ENCODE results near the gene CLIC5. TPM values are rescaled to one million over a fixed set of nuclear protein-coding genes. Genes with fewer than 3 reads are reported as not detected.

Gene CLIC5
- total RNA-seq, 4 donors from 2014 or later, result 2.8 to 6.9 (median 5.0) TPM

DNA sequence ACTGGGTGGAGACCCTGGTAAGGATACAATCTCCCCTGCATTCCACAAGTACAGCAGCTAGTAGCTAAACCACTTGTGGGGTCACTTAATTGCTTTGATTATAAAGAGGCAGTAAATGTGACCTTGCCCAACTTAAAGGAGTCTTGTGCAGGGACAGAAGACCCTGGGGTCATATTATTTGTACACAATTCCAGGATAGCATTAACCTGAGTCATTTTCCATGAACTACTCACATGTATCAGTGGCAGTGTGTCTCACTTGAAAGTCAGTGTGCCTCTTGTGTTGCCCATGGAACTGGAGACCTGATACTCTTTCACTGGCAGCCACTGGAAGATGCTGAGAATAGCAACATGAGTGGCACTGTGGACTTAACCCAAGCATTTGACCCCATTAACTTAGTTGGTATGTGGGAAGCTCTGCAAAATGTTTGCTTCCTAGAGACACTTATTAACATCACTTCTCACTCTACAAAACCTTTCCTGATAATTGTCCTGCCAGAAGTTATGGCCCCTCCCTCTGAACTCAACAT, 28.9 kb downstream of the CLIC5 start:
- no peak for ATAC-seq
- H3K27me3 ChIP-seq, result no peaks in the 10 kb centered on the region
- no peaks in the 10 kb centered on the region for H3K36me3 ChIP-seq
- H3K27ac ChIP-seq, result no peak overlapping the region
- H3K9me3 ChIP-seq, result no peaks in the 10 kb centered on the region
- no peaks in the 10 kb centered on the region for H3K4me1 ChIP-seq
- TF ChIP-seq EP300 (IDR thresholded peaks at IDR 0.05) (no peak), POLR2A (IDR thresholded peaks at IDR 0.05) (no peak), POLR2AphosphoS5 (IDR thresholded peaks at IDR 0.05) (no peak)
- TF ChIP-seq, protein P1, sequence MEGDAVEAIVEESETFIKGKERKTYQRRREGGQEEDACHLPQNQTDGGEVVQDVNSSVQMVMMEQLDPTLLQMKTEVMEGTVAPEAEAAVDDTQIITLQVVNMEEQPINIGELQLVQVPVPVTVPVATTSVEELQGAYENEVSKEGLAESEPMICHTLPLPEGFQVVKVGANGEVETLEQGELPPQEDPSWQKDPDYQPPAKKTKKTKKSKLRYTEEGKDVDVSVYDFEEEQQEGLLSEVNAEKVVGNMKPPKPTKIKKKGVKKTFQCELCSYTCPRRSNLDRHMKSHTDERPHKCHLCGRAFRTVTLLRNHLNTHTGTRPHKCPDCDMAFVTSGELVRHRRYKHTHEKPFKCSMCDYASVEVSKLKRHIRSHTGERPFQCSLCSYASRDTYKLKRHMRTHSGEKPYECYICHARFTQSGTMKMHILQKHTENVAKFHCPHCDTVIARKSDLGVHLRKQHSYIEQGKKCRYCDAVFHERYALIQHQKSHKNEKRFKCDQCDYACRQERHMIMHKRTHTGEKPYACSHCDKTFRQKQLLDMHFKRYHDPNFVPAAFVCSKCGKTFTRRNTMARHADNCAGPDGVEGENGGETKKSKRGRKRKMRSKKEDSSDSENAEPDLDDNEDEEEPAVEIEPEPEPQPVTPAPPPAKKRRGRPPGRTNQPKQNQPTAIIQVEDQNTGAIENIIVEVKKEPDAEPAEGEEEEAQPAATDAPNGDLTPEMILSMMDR (IDR thresholded peaks at IDR 0.05), result no peak
- H3K4me3 ChIP-seq, result no peak overlapping the region

DNA sequence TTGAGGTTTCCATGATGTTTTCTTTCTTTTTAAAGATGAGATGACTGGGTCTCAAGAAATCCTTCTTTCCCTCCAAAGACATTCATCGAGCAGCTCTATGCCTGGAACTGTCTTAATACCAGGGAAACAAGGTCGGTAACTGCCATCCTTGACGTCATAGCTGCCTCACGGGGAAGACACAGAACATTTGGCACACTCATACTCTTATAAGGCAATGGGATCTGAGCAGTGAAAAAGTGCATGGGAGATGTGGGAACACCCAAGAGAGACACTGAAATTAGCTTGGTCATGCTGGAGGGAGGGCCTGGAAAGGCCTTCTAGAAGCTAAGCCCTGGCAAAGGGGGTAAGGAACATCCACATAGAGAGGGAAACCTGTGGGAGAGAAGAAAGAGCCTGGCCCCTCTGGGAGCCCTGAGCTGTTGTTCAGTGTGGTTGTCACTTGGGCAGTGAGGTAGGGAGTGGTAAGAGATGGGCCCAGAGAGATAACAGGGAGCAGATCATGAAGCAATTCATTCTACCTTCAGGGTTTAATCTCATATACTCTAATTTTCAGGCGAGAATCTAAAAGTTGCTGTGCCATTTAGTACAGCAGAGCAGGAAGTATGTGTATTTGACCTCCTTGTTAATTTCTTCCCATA, 30.8 kb downstream of the CLIC5 start:
- TF ChIP-seq, protein P1 (IDR thresholded peaks at IDR 0.05), result no peak
- TF ChIP-seq POLR2A (IDR thresholded peaks at IDR 0.05) (no peak), EP300 (IDR thresholded peaks at IDR 0.05) (no peak), POLR2AphosphoS5 (IDR thresholded peaks at IDR 0.05) (no peak)
- H3K27me3 ChIP-seq, result no peaks in the 10 kb centered on the region
- ATAC-seq, result no peak
- 73 to 90% methylated on average over 2 to 5 of the region's 5 CpGs for WGBS, 2 donors (ENCODE audit: low coverage in 1 of 2)
- no peaks in the 10 kb centered on the region for H3K36me3 ChIP-seq
- no peak overlapping the region for H3K4me3 ChIP-seq
- H3K4me1 ChIP-seq, result no peaks in the 10 kb centered on the region
- H3K9me3 ChIP-seq, result no peaks in the 10 kb centered on the region
- no peak overlapping the region for H3K27ac ChIP-seq

DNA sequence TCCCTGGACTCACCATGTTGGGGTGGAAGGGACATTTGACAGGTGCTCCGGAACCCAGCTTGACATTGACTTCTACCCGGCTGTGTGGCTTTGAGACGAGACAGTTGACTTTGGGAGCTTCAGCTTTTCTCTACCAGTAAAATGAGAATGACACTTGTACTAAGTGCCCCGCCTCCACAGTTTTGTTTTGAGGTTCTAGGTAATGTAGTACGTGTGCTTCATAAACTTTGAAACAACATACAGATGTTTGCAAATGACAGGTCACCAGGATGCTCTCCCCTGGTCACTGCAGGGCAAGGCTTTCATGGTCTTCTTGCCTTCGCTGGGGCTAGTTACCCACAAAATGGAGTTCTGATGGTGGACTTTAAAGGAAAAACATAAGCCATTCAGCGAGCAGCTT, 31.3 kb downstream of the CLIC5 start:
- H3K27me3 ChIP-seq, result no peaks in the 10 kb centered on the region
- H3K36me3 ChIP-seq, result no peaks in the 10 kb centered on the region
- no peak for TF ChIP-seq POLR2A (IDR thresholded peaks at IDR 0.05)
- no peak for TF ChIP-seq POLR2AphosphoS5 (IDR thresholded peaks at IDR 0.05)
- TF ChIP-seq, protein P1 (IDR thresholded peaks at IDR 0.05), result no peak
- TF ChIP-seq EP300 (IDR thresholded peaks at IDR 0.05), result no peak
- 93 to 96% methylated on average over 4 to 5 of the region's 7 CpGs for WGBS, 2 donors (ENCODE audit: low coverage in 1 of 2)
- H3K9me3 ChIP-seq, result no peaks in the 10 kb centered on the region
- no peak overlapping the region for H3K4me3 ChIP-seq
- no peak for ATAC-seq
- no peaks in the 10 kb centered on the region for H3K4me1 ChIP-seq
- no peak overlapping the region for H3K27ac ChIP-seq

DNA sequence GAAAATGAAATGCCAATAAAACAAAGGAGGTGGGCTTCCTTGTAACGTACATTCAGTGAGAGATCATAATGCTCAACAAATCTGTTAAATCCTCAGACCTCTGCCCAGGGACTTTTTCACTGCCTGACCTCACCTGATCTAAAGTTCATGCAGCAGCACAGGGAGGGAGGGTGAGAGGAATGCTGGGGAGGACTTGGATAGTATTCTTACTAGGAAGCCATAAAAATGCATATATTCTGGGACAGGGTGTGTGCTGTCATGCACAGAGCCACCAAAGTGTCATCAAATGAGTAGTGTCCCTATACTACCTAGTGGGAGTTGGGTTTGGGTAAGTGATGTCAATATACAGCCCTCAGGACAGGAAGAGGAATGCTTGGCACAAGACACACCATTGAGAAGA, 32.6 kb downstream of the CLIC5 start:
- WGBS, 2 donors (ENCODE audit: low coverage in 1 of 2), result 78 to 100% methylated on average over 1 of the region's 1 CpG
- Histone ChIP-seq H3K36me3 (no peaks in the 10 kb centered on the region), H3K4me1 (no peaks in the 10 kb centered on the region), H3K4me3 (no peak overlapping the region), H3K27ac (no peak overlapping the region), H3K27me3 (no peaks in the 10 kb centered on the region), H3K9me3 (no peaks in the 10 kb centered on the region)
- TF ChIP-seq POLR2AphosphoS5 (IDR thresholded peaks at IDR 0.05) (no peak), POLR2A (IDR thresholded peaks at IDR 0.05) (no peak), EP300 (IDR thresholded peaks at IDR 0.05) (no peak)
- TF ChIP-seq, protein P1 (IDR thresholded peaks at IDR 0.05), result no peak
- ATAC-seq, result no peak

All from gastroesophageal sphincter (tissue), 4 donors.